Pons (tissue), 1 donor: ENCODE measurements around the gene RIMBP2.
"Not testable (repeated sequence)": the region's sequence is repeated elsewhere in the genome, so short reads cannot be mapped to it uniquely, and the experiment has no call there.

ENCODE experiments used
- DNase-seq: peaks from one replicate; pipeline ENCODE4 v3.0.0-alpha.2; 2016; ENCODE audit warnings: low spot score

RIMBP2 gene

DNA sequence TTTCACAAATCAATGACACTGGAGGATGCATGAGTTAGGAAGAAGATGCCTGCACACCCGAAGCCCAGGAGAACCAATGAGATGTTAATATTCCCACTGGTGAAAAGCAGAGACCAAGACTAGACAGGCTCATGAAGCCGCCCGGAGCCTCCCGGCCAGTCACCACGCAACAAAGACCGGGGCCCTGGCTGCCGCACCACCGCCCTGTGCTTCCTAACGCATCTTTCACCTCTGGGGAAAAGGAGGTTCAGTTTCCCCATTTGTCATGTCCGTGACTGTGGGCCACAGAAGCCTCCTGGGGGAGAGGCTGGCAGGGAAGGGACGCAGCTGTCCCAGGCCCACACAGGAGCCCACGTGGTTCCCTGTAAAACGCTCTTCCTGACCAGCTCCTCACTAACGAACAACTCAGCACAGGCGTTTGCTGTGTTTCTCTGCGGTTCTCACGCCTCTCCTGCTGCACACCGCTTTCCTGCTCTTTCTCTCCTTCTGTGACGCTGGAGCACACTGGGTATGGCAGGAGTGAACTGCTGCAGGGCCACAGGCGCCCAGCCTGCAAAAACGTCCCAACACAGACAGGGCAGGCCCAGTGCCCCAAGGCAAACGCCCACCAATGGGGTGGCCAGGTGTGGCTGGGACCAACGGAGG, 10.8 kb downstream of the RIMBP2 start:
- no peak for DNase-seq

- DNase-seq: no peak
These were observed 11.5 kb downstream of the RIMBP2 start for GRCh38 chr12:130704606-130705005.

DNA sequence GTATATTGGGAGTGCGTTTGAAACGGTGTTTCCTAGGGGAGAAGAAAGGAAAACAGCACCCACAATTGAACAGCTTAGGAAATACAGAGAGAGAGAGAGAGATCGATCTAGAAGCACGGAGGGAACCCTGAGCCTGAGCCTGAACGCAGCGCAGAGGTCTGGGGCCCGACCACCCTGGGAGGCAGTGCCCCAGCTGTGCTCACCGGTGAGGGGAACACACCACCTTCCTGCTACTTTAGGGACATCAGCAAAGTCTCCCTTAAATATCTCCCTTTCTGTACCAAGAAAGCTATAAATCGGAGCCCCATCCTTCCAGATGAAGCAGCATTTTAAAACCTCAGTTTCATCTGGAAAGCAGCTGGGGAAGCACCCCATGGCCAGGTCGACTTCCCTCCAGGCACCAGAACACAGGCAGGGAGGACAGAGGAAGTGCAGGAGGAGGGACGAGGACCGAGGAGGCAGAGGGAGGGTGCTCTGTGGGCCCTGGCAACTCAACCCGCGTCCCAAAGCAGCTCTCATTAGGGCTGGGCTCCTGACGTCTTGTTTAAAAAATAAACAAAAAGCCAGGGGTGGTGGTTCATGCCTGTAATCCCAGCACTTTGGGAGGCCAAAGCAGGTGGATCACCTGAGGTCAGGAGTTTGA, 12.2 kb downstream of the RIMBP2 start:
- DNase-seq: no peak

- DNase-seq: no peak
These were observed 12.9 kb downstream of the RIMBP2 start for GRCh38 chr12:130702966-130703732.

DNA sequence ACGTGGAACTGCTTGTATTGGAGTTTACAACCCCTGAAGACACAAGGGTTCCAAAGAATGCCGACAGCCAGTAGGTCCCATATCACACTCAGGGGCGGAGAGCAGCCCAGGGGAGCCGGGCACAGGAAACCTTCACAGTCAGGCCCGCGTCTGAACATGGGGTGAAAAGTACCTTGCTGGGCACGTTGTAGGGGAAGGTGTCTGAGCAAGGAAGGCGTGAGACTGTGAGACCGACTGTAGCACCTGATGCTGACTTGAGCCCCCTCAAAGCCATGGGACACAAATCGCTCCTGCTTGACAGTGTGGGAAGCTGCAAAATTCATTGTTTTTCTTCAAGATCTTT, 14.7 kb downstream of the RIMBP2 start:
- DNase-seq: no peak

- no peak for DNase-seq
These were observed 15.4 kb downstream of the RIMBP2 start for GRCh38 chr12:130700492-130701401.

- DNase-seq: no peak
These were observed 18.0 kb downstream of the RIMBP2 start for GRCh38 chr12:130698106-130698505.

DNA sequence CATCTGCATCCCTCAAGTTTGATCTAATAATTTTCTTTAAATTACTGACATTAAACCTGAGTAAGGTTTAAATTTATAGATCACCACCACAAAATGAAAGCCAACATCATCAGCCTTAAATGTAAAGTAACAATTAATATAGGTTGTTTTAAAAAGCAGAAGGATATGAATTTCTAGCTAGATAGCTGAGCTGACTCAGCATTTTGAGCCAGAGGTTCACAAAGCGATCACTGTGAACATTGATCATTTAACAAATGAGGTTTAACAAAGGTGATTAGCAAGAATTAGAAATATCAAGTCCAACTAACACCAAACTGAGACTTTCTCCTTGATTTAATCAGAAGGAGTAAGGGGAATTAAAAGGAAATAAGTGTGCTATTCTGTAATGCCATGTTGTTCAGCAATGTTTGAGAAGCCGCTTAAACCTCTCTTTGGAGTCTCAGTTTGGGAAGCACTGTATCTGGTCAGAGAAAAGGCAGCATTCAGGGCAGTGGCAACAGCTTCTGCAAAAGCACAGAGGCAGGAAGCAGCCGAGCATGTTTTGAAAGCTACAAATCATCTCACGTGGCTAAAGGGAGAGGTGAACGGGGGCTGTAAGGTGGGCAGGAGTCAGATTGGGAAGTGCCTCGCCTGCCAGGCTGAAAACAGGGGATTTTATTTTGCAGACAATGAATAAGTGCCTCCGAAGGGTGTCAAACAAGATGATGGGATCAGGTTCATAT, 19.6 kb downstream of the RIMBP2 start:
- no peak for DNase-seq

- no peak for DNase-seq
These were observed 21.0 kb downstream of the RIMBP2 start for GRCh38 chr12:130695061-130695460.

GRCh38 chr12:130689408-130690405, 26.4 kb downstream of the RIMBP2 start:
- DNase-seq: no peak

GRCh38 chr12:130688999-130689398, 27.1 kb downstream of the RIMBP2 start:
- not testable (repeated sequence) for DNase-seq

GRCh38 chr12:130687796-130688778, 28.0 kb downstream of the RIMBP2 start:
- no peak for DNase-seq

- DNase-seq: no peak
These were observed 28.9 kb downstream of the RIMBP2 start for GRCh38 chr12:130687190-130687589.

GRCh38 chr12:130686511-130686991, 29.5 kb downstream of the RIMBP2 start:
- DNase-seq: no peak

DNA sequence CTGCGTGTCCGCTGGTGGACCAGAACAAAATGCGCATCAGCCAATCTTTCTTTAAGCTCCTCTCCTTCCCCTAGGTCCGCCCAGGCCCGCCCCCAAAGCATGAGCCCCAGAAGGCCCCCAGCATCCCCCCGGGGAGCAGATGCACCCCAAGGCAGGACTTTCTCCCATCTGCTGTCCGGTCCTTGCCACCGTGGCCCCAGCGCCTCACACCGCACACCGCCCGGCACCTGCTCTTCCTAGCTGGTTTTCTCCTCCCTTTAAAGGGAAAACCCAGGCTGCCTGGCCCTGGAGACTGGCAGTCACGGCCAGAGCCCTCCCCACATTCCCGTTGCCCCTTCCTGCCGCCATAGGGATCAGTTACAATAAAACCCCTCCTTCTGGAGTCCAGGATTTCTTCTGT, 30.2 kb downstream of the RIMBP2 start:
- no peak for DNase-seq

GRCh38 chr12:130685250-130685787, 30.8 kb downstream of the RIMBP2 start:
- no peak for DNase-seq

DNA sequence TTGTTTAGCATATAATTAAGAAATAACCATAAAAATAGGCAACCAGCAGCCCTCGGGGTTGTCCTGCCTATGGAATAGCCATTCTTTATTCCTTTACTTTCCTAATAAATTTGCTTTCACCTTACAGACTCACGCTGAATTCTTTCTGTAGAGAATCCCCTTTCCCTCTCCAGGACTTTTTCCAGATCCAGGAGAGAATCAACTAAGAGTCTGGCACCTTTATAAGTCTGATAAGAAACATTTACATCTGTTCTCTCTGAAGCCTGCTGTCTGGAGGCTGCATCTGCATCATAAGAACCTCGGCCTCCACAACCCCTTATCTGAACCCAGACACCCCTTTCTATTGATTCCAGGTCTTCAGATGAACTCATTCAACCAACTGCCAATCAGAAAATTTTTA, 32.3 kb downstream of the RIMBP2 start:
- no peak for DNase-seq

GRCh38 chr12:130683080-130683479, 33.0 kb downstream of the RIMBP2 start:
- no peak for DNase-seq
